Lower leg skin (tissue), 4 donors: ENCODE data around the gene ST7. TPM values are rescaled to one million over a fixed set of nuclear protein-coding genes. Genes with fewer than 3 reads are reported as not detected.

Source experiments
- DNase-seq, 2 donors: peaks; one replicate each; pipeline ENCODE4 v3.0.0-alpha.2; 2019; ENCODE audit warnings: low spot score in 2 of 2
- H3K4me3 ChIP-seq: fragments of 200-600 bp; sonication (generic); 2 replicates; pipeline ENCODE4 v1.5.1; 2017; ENCODE audit warnings: mild to moderate bottlenecking, low read depth; ENCODE audit not compliant: poor library complexity, severe bottlenecking
- POLR2A ChIP-seq, 2 donors: fragments of 450-650 bp; IDR thresholded peaks; one replicate each; pipeline ENCODE4 v1.6.1; 2016 to 2017; ENCODE audit warnings: antibody characterized with exemption in 2 of 2, mild to moderate bottlenecking in 1 of 2, moderate library complexity in 1 of 2
- WGBS, 2 donors: methylation state at CpG; one replicate each; pipeline ENCODE4 v1.1.5; 2018; 5-methylcytosine and 5-hydroxymethylcytosine counted together
- intact Hi-C: fragments of 100-400 bp; cut with DNase I; formaldehyde crosslinking; loops from one replicate; pipeline ENCODE4 v1.15.0; 2023; ENCODE audit warnings: low total_unique reads
- total RNA-seq, 4 donors: library from RNA; depleted of rRNA; stranded (reverse); fragments of >200 nt; gene quantifications; one replicate each; pipeline ENCODE4 v1.1.0, GENCODE V29; 2016
- TF ChIP-seq, protein P1 (sequence below), 3 donors: fragments of 450-650 bp; IDR thresholded peaks; one replicate each; pipeline ENCODE4 v1.5.1; 2016; ENCODE audit warnings: antibody characterized with exemption in 3 of 3, mild to moderate bottlenecking in 3 of 3, moderate library complexity in 2 of 3

The ST7 gene
- total RNA-seq, 4 donors from 2014 or later = 10.8 to 17.1 (median 11.4) TPM

DNA sequence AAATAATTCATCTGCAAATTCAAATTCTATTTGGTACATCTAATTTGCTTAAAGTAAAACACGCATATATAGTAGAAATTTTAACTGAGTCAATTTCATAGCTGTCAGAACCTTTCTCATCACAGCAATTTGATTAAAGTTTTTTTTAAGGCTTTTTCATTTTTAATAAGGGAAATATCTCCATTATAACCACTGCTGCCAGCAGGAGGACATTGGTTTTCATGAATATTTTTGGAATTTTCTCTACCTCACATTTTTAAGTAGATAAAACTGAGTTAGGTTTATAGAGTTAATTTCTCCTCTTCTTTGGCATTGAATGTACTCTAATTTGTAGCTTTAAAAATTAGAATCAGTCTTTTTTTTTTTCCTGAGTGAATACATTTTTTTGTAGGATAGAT, 82.2 kb downstream of the ST7 start:
- no peak for TF ChIP-seq POLR2A (IDR thresholded peaks at IDR 0.05)
- TF ChIP-seq, protein P1, sequence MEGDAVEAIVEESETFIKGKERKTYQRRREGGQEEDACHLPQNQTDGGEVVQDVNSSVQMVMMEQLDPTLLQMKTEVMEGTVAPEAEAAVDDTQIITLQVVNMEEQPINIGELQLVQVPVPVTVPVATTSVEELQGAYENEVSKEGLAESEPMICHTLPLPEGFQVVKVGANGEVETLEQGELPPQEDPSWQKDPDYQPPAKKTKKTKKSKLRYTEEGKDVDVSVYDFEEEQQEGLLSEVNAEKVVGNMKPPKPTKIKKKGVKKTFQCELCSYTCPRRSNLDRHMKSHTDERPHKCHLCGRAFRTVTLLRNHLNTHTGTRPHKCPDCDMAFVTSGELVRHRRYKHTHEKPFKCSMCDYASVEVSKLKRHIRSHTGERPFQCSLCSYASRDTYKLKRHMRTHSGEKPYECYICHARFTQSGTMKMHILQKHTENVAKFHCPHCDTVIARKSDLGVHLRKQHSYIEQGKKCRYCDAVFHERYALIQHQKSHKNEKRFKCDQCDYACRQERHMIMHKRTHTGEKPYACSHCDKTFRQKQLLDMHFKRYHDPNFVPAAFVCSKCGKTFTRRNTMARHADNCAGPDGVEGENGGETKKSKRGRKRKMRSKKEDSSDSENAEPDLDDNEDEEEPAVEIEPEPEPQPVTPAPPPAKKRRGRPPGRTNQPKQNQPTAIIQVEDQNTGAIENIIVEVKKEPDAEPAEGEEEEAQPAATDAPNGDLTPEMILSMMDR (IDR thresholded peaks at IDR 0.05) = no peak
- 90 to 92% methylated on average over 1 of the region's 1 CpG for WGBS, 2 donors
- intact Hi-C loops = no loop called here
- no peak for DNase-seq
- no peak overlapping the region for H3K4me3 ChIP-seq

DNA sequence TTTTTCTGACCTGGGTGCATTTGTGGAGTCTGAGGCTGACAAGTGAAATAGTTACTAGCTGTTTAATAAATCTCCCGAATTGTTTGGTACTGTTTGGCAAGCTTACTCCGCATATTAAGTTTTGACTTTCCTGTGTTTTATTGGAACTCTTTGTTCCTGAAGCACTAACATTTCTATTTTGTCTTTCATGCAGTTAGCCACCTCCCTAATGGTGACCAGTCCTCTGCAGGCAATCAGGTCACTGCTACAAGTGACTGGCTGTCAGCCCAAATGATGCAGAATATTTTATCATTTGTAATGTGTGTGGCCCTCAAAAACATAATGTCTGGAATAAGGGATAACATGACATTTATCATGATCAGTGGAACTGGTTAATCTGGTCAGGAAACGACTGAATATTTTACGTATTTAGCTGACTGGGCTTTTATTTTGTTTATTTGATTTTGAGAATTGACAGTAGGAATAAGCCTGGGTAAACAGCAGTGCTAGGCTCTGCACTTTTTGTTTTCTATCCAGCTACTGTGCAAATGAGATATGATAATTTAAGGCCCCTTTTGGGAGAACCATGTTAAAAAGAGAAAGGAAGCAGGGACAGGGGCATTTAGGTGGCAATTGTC, 82.9 kb downstream of the ST7 start:
- DNase-seq = no peak
- TF ChIP-seq, protein P1 (IDR thresholded peaks at IDR 0.05) = no peak
- no peak for TF ChIP-seq POLR2A (IDR thresholded peaks at IDR 0.05)
- intact Hi-C loops = no loop called here
- WGBS, 2 donors = 53 to 59% methylated on average over 4 of the region's 4 CpGs
- H3K4me3 ChIP-seq = no peak overlapping the region

DNA sequence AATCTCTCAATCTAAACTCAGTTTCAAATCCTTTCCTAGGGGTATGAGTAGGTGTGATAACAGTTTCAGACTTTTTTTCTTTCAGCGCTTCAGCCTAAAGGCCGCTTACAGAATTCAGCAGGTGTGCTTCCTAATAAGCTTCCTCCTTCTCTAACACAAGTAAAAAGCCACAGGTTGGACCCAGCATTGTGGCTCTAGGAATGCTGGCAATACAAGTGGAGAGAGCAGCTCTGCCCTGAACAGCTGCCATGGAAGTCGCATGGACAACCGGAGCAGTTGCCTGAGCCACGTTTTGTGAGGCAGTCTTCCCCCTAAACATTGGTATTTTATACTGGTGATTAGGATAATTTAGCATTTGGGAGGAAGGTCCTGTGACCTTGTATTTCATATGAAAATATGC, 83.5 kb downstream of the ST7 start:
- WGBS, 2 donors = 76 to 94% methylated on average over 5 of the region's 5 CpGs
- no peak for DNase-seq
- TF ChIP-seq, protein P1 (IDR thresholded peaks at IDR 0.05) = no peak
- TF ChIP-seq POLR2A (IDR thresholded peaks at IDR 0.05) = no peak
- H3K4me3 ChIP-seq = no peak overlapping the region
- intact Hi-C loops = no loop called here

- no peak overlapping the region for H3K4me3 ChIP-seq
- no peak for DNase-seq
- intact Hi-C loops = no loop called here
- WGBS, 2 donors = 66 to 75% methylated on average over 2 of the region's 2 CpGs
- TF ChIP-seq, protein P1 (IDR thresholded peaks at IDR 0.05) = no peak
- TF ChIP-seq POLR2A (IDR thresholded peaks at IDR 0.05) = no peak
These were observed 85.1 kb downstream of the ST7 start for GRCh38 chr7:117038408-117038807.

GRCh38 chr7:117041007-117041406, 87.7 kb downstream of the ST7 start:
- TF ChIP-seq, protein P1 (IDR thresholded peaks at IDR 0.05) = no peak
- TF ChIP-seq POLR2A (IDR thresholded peaks at IDR 0.05) = no peak
- no peak for DNase-seq
- 79% methylated on average over 2 of the region's 2 CpGs for WGBS, 2 donors
- H3K4me3 ChIP-seq = no peak overlapping the region
- intact Hi-C loops = no loop called here

DNA sequence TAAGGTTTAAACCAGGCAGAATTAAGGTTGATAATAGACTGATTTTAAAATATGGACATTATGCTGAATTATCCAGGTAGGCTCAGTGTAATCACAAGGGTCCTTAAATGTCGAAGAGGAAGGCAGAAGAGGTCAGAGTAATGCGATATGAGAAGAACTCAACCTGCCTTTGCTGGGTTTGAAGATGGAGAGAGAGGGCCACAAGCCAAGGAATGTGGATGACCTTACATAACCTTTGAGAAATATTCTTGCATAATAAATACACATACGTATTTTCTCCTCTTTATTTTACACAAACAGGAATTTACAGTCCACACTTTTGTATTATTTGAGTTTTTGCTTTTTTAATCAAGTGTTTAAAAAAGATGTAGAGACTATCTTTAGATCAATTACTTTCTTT, 88.5 kb downstream of the ST7 start:
- no peak overlapping the region for H3K4me3 ChIP-seq
- DNase-seq = no peak
- 55 to 84% methylated on average over 3 of the region's 3 CpGs for WGBS, 2 donors
- no peak for TF ChIP-seq POLR2A (IDR thresholded peaks at IDR 0.05)
- TF ChIP-seq, protein P1 (IDR thresholded peaks at IDR 0.05) = no peak
- intact Hi-C loops = no loop called here
